ENCODE measurements around the gene CBLN3.

CBLN3 gene

GRCh38 chr14:24428628-24429394, 657 bp downstream of the CBLN3 start:
- Histone ChIP-seq H3K4me1 (ENCODE audit: control insufficient read depth, insufficient read depth, low read length) (peaks cover 9% of the 10 kb centered on the region), H3K4me3 (ENCODE audit: low read depth, low read length) (no peak overlapping the region)
- POLR2A ChIA-PET = interaction anchor here (1.5 to 1.6 kb wide), 2 partner anchors 46 to 68 kb away, joined by 3 to 4 read pairs; no protein-coding TSS in a partner anchor

GRCh38 chr14:24427537-24428508, 1.6 kb downstream of the CBLN3 start:
- ChIA-PET POLR2A (no interaction called here), CTCF (interaction anchor here (0.6 to 13.9 kb wide), 3 partner anchors 9 to 97 kb away, joined by 3 to 468 read pairs (median 7); partner anchors contain the start of gene ADCY4)
- Histone ChIP-seq H3K4me1 (ENCODE audit: control insufficient read depth, insufficient read depth, low read length) (peaks cover 9% of the 10 kb centered on the region), H3K36me3 (ENCODE audit: control insufficient read depth in 2 of 2, insufficient read depth in 1 of 2, low read length in 2 of 2) (peaks cover 0 to 15% of the 10 kb centered on the region in 2 experiments; a peak in 1 of 3 replicates), H3K9me3 (ENCODE audit: control insufficient read depth, insufficient read depth, low read depth, low read length) (no peaks in the 10 kb centered on the region), H3K4me3 (ENCODE audit: low read depth, low read length) (no peak overlapping the region), H3K27ac (ENCODE audit: extremely low read depth, low read depth, low read length) (no peak overlapping the region)
- TF ChIP-seq ZNF292 (tag by site-specific recombination; IDR thresholded peaks at IDR 0.05; ENCODE audit: borderline replicate concordance, low read depth) (no peak), REST (tag by site-specific recombination; IDR thresholded peaks at IDR 0.05) (no peak), ZNF654 (tag by site-specific recombination; IDR thresholded peaks at IDR 0.05; ENCODE audit: low read depth) (no peak), ZNF707 (tag by site-specific recombination; IDR thresholded peaks at IDR 0.05) (no peak)

More at GRCh38 chr14:24428628-24429394, 657 bp downstream of the CBLN3 start:
- no peaks in the 10 kb centered on the region for H3K9me3 ChIP-seq (ENCODE audit: control insufficient read depth, insufficient read depth, low read depth, low read length)
- H3K27ac ChIP-seq (ENCODE audit: extremely low read depth, low read depth, low read length) = peak overlapping the region; percentile 94
- peaks cover 0 to 25% of the 10 kb centered on the region in 2 experiments; a peak in 1 of 3 replicates for H3K36me3 ChIP-seq (ENCODE audit: control insufficient read depth in 2 of 2, insufficient read depth in 1 of 2, low read length in 2 of 2)
- peak; percentile 60 for TF ChIP-seq ZNF366 (tag by site-specific recombination; conservative IDR thresholded peaks at IDR 0.05)
- no peak for TF ChIP-seq ZNF658 (tag by site-specific recombination; IDR thresholded peaks at IDR 0.05)
- TF ChIP-seq GLIS1 (tag by site-specific recombination; IDR thresholded peaks at IDR 0.05) = peak; percentile 16; the same call in 1 of the 2 replicates
- 0 out of 2 replicates have a peak, but pooled peaks have one; percentile 63 for TF ChIP-seq ZNF449 (tag by site-specific recombination; IDR thresholded peaks at IDR 0.05)
- TF ChIP-seq GLIS2 (tag by site-specific recombination; IDR thresholded peaks at IDR 0.05) = peak; percentile 41; the same call in 1 of the 2 replicates
- CTCF ChIA-PET = interaction anchor here (0.7 to 13.9 kb wide), 5 partner anchors 49 to 121 kb away, joined by 3 to 468 read pairs (median 21); partner anchors contain the start of genes ADCY4, CIDEB and LTB4R2

DNA sequence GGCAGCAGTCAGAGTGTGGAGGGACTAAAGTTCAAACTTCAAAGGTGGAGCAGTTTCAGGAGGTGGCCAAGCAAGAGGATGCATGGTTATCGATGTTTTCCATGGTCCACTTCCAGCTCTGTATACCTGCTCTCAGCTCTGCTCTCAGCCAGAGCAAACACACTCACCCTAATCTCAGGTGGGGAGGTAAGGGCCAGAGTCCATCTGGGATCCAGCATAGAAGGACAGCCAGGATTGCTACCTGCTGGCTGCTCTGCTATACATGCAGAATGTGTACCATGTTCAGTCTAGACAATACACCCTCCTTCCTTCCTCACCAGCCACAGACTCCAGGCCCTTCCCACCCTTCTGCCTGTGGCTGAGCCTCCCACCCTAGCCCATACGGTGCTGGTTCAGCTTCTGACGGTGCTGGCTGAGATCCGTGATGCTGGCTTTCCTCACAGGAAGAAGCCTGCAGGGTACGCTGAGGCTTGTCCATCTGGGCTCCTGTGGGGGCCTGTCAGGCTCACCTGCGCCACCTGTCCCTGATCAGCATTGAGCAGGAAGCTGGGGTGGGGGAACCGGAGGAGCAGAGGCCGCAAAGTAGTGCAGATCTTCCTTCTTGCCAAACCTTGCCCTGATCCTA, 2.4 kb downstream of the CBLN3 start:
- CTCF ChIA-PET = interaction anchor here (1.9 to 13.9 kb wide), 2 partner anchors 10 to 96 kb away, joined by 7 to 468 read pairs; partner anchors contain the start of gene ADCY4
- peaks cover 0 to 7% of the 10 kb centered on the region in 2 experiments; a peak in 1 of 3 replicates for H3K36me3 ChIP-seq (ENCODE audit: control insufficient read depth in 2 of 2, insufficient read depth in 1 of 2, low read length in 2 of 2)
- no peak overlapping the region for H3K4me3 ChIP-seq (ENCODE audit: low read depth, low read length)
- no peaks in the 10 kb centered on the region for H3K9me3 ChIP-seq (ENCODE audit: control insufficient read depth, insufficient read depth, low read depth, low read length)
- H3K27ac ChIP-seq (ENCODE audit: extremely low read depth, low read depth, low read length) = no peak overlapping the region
- POLR2A ChIA-PET = interaction anchor here (1.5 kb wide), 1 partner anchor 15 kb away, joined by 4 read pairs; no protein-coding TSS in a partner anchor
- H3K4me1 ChIP-seq (ENCODE audit: control insufficient read depth, insufficient read depth, low read length) = peaks cover 9% of the 10 kb centered on the region
- no peak for TF ChIP-seq ZNF366 (tag by site-specific recombination; conservative IDR thresholded peaks at IDR 0.05)
- TF ChIP-seq ZNF274 (IDR thresholded peaks at IDR 0.05; ENCODE audit: low read length) = no peak
- TF ChIP-seq ZNF274 (tag by site-specific recombination; IDR thresholded peaks at IDR 0.05; ENCODE audit: borderline replicate concordance) = no peak
- TF ChIP-seq ZNF214 (tag by site-specific recombination; IDR thresholded peaks at IDR 0.05; ENCODE audit: borderline replicate concordance) = no peak
- TF ChIP-seq BCL11B (tag by site-specific recombination; IDR thresholded peaks at IDR 0.05; ENCODE audit: low read depth) = no peak
- TF ChIP-seq ZFP69B (tag by site-specific recombination; IDR thresholded peaks at IDR 0.05) = no peak
- TF ChIP-seq, protein P1, sequence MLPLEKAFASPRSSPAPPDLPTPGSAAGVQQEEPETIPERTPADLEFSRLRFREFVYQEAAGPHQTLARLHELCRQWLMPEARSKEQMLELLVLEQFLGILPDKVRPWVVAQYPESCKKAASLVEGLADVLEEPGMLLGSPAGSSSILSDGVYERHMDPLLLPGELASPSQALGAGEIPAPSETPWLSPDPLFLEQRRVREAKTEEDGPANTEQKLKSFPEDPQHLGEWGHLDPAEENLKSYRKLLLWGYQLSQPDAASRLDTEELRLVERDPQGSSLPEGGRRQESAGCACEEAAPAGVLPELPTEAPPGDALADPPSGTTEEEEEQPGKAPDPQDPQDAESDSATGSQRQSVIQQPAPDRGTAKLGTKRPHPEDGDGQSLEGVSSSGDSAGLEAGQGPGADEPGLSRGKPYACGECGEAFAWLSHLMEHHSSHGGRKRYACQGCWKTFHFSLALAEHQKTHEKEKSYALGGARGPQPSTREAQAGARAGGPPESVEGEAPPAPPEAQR (tag by site-specific recombination; IDR thresholded peaks at IDR 0.05) = no peak
- no peak for TF ChIP-seq ZFHX2 (tag by site-specific recombination; conservative IDR thresholded peaks at IDR 0.05)
- TF ChIP-seq ZNF16 (tag by site-specific recombination; IDR thresholded peaks at IDR 0.05; ENCODE audit: low read depth) = no peak
- no peak for TF ChIP-seq ZNF266 (tag by site-specific recombination; IDR thresholded peaks at IDR 0.05; ENCODE audit: low read depth)
- no peak for TF ChIP-seq HOXC10 (CRISPR knock-in tag; IDR thresholded peaks at IDR 0.05)
- TF ChIP-seq ZNF776 (tag by site-specific recombination; IDR thresholded peaks at IDR 0.05; ENCODE audit: borderline replicate concordance) = no peak
